Measurements from ENCODE around the gene ZNF331.

DNA sequence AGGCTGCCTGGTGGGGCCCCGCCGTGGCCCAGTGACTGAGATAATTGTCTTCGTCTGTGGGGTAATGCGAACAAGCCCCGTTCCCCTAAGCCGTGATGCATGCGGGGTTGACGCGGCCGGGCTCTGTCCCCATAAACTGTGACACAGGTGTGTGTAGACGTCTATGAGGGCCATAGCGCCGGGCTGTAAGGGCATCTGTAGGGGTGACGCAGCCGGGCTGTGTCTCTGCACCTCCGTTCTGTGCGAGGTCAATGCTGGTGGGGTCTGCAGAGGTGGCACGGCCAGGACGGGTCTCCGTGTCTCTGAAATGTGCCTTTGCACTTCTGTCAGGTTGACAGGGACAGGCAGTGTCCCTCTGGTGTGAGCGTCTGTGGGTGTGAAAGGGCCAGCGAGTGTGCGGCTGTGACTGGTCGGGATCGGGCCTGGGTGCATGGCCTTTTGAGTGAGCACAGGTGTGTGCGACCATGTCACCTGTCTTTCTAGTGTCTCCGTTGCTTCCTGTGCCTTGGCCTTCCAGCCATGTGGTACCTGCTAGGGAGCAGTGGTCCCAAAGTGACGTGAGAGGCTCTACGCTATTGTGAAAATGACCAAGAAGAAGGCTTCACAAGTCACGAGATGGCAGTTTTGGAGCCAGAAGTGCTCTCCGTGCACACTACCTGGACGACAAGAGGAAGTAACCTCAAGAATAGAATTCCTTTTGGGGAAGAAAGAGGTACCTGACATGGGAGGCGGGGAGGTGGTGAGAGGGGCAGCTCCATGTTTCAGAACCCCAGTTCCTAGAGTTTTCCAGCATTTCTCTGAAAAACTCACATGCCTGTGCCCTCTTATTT, 16.4 kb upstream of the ZNF331 start:
- TF ChIP-seq GABPA (IDR thresholded peaks at IDR 0.05; ENCODE audit: low read depth) (no peak), POLR2AphosphoS5 (IDR thresholded peaks at IDR 0.05; ENCODE audit: low read depth) (0 out of 2 replicates have a peak, but pooled peaks have one; percentile 25), SPI1 (IDR thresholded peaks at IDR 0.05; ENCODE audit: borderline replicate concordance, low read depth) (no peak)
- TF ChIP-seq, protein P1, sequence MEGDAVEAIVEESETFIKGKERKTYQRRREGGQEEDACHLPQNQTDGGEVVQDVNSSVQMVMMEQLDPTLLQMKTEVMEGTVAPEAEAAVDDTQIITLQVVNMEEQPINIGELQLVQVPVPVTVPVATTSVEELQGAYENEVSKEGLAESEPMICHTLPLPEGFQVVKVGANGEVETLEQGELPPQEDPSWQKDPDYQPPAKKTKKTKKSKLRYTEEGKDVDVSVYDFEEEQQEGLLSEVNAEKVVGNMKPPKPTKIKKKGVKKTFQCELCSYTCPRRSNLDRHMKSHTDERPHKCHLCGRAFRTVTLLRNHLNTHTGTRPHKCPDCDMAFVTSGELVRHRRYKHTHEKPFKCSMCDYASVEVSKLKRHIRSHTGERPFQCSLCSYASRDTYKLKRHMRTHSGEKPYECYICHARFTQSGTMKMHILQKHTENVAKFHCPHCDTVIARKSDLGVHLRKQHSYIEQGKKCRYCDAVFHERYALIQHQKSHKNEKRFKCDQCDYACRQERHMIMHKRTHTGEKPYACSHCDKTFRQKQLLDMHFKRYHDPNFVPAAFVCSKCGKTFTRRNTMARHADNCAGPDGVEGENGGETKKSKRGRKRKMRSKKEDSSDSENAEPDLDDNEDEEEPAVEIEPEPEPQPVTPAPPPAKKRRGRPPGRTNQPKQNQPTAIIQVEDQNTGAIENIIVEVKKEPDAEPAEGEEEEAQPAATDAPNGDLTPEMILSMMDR (IDR thresholded peaks at IDR 0.05; ENCODE audit: insufficient read depth, low read length) = no peak
- TF ChIP-seq, protein P2, sequence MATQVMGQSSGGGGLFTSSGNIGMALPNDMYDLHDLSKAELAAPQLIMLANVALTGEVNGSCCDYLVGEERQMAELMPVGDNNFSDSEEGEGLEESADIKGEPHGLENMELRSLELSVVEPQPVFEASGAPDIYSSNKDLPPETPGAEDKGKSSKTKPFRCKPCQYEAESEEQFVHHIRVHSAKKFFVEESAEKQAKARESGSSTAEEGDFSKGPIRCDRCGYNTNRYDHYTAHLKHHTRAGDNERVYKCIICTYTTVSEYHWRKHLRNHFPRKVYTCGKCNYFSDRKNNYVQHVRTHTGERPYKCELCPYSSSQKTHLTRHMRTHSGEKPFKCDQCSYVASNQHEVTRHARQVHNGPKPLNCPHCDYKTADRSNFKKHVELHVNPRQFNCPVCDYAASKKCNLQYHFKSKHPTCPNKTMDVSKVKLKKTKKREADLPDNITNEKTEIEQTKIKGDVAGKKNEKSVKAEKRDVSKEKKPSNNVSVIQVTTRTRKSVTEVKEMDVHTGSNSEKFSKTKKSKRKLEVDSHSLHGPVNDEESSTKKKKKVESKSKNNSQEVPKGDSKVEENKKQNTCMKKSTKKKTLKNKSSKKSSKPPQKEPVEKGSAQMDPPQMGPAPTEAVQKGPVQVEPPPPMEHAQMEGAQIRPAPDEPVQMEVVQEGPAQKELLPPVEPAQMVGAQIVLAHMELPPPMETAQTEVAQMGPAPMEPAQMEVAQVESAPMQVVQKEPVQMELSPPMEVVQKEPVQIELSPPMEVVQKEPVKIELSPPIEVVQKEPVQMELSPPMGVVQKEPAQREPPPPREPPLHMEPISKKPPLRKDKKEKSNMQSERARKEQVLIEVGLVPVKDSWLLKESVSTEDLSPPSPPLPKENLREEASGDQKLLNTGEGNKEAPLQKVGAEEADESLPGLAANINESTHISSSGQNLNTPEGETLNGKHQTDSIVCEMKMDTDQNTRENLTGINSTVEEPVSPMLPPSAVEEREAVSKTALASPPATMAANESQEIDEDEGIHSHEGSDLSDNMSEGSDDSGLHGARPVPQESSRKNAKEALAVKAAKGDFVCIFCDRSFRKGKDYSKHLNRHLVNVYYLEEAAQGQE (IDR thresholded peaks at IDR 0.05; ENCODE audit: insufficient replicate concordance, low read depth) = no peak

Measured in HL-60 (cell line).